Measurements from ENCODE around the gene CCND1.

- no peak for TF ChIP-seq POLR2A (IDR thresholded peaks at IDR 0.05)
- TF ChIP-seq POLR2AphosphoS5 (IDR thresholded peaks at IDR 0.05; ENCODE audit: insufficient read depth in 1 of 2, low read depth in 1 of 2): no peak
Measured at GRCh38 chr11:69630017-69630416, 10.9 kb upstream of the CCND1 start.

All from vagina (tissue), 2 donors.